Tibial nerve (tissue), 3 donors: ENCODE data around the gene C2CD5.

Experiments
- POLR2A ChIP-seq, 2 donors: fragments of 450-650 bp; IDR thresholded peaks; one replicate each; pipeline ENCODE4 v1.6.1; 2017; ENCODE audit warnings: antibody characterized with exemption in 2 of 2, mild to moderate bottlenecking in 2 of 2, moderate library complexity in 2 of 2
- TF ChIP-seq, protein P1 (sequence below), 5 experiments: fragments of 200-600 bp in 3 of 5; fragments of 450-650 bp in 2 of 5; sonication (generic) in 3 of 5; IDR thresholded peaks; one replicate each; pipeline ENCODE4 v1.5.1; 2016 to 2019; ENCODE audit warnings: antibody characterized with exemption in 5 of 5, mild to moderate bottlenecking in 3 of 5, moderate library complexity in 2 of 5

DNA sequence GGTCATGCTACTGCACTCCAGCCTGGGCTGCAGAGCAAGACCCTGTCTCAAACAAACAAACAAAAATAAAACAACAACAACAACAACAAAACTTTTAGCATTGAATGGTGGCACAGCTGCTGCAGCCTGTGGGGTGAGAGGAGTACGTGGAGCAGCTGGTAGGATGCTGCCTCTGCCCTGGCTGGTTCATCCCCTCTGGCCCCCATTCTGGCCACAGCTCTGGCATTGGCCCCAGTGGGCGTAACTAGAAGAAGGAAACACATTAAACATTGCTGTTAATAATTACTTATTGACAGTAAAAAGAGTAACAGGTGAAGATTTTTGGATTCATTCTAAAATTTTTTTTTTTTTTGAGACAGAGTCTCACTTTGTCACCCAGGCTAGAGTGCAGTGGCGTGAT, 28.8 kb upstream of the C2CD5 start:
- TF ChIP-seq, protein P1, sequence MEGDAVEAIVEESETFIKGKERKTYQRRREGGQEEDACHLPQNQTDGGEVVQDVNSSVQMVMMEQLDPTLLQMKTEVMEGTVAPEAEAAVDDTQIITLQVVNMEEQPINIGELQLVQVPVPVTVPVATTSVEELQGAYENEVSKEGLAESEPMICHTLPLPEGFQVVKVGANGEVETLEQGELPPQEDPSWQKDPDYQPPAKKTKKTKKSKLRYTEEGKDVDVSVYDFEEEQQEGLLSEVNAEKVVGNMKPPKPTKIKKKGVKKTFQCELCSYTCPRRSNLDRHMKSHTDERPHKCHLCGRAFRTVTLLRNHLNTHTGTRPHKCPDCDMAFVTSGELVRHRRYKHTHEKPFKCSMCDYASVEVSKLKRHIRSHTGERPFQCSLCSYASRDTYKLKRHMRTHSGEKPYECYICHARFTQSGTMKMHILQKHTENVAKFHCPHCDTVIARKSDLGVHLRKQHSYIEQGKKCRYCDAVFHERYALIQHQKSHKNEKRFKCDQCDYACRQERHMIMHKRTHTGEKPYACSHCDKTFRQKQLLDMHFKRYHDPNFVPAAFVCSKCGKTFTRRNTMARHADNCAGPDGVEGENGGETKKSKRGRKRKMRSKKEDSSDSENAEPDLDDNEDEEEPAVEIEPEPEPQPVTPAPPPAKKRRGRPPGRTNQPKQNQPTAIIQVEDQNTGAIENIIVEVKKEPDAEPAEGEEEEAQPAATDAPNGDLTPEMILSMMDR (IDR thresholded peaks at IDR 0.05) = no peak
- TF ChIP-seq POLR2A (IDR thresholded peaks at IDR 0.05) = no peak
